Spleen (tissue), 11 donors: ENCODE data around the gene TMEM132D. TPM values are rescaled to one million over a fixed set of nuclear protein-coding genes. Genes with fewer than 3 reads are reported as not detected.

Experiments used
- DNase-seq: peaks from one replicate; pipeline ENCODE4 v3.0.0-alpha.2; 2020
- H3K27ac ChIP-seq, 8 donors: fragments of 200-600 bp; sonication (generic) in 7 of 8; 1 replicate in 4 of 8; 2 replicates in 4 of 8; pipeline versions ENCODE4 v1.5.0 to v1.8.0; 2016 to 2021; ENCODE audit warnings: inconsistent platforms in 4 of 8, mild to moderate bottlenecking in 4 of 8, moderate library complexity in 1 of 8
- H3K27me3 ChIP-seq, 7 donors: fragments of 200-600 bp; sonication (generic) in 6 of 7; replicated peaks in 1 of 7; 1 replicate in 4 of 7; 2 replicates in 3 of 7; pipeline versions ENCODE4 v1.5.0 to v1.8.0; 2016 to 2021; ENCODE audit warnings: inconsistent platforms in 3 of 7, mild to moderate bottlenecking in 1 of 7
- H3K36me3 ChIP-seq, 6 donors: fragments of 200-600 bp; sonication (generic) in 5 of 6; 1 replicate in 4 of 6; 2 replicates in 2 of 6; pipeline versions ENCODE4 v1.5.0 to v1.8.0; 2016 to 2021; ENCODE audit warnings: inconsistent platforms in 2 of 6
- H3K4me1 ChIP-seq, 6 donors: fragments of 200-600 bp; sonication (generic) in 5 of 6; 1 replicate in 3 of 6; 2 replicates in 3 of 6; pipeline versions ENCODE4 v1.5.0 to v1.8.0; 2016 to 2021; ENCODE audit warnings: inconsistent platforms in 3 of 6
- H3K4me3 ChIP-seq, 8 donors: fragments of 200-600 bp; sonication (generic) in 7 of 8; 1 replicate in 4 of 8; 2 replicates in 4 of 8; pipeline versions ENCODE4 v1.5.0 to v1.8.0; 2016 to 2021; ENCODE audit warnings: inconsistent platforms in 4 of 8, mild to moderate bottlenecking in 4 of 8, moderate library complexity in 2 of 8
- H3K9me3 ChIP-seq, 8 donors: fragments of 200-600 bp; sonication (generic) in 7 of 8; 1 replicate in 4 of 8; 2 replicates in 4 of 8; pipeline versions ENCODE4 v1.5.0 to v1.8.0; 2016 to 2021; ENCODE audit warnings: inconsistent platforms in 4 of 8
- POLR2A ChIP-seq, 3 donors: fragments of 450-650 bp; IDR thresholded peaks; one replicate each; pipeline ENCODE4 v1.5.1; 2017; ENCODE audit warnings: antibody characterized with exemption in 3 of 3, mild to moderate bottlenecking in 1 of 3
- POLR2AphosphoS5 ChIP-seq, 3 donors: sonication (generic); formaldehyde crosslinking; IDR thresholded peaks; one replicate each; pipeline ENCODE4 v1.5.1; 2017; ENCODE audit warnings: antibody characterized with exemption in 3 of 3
- WGBS, 5 donors: extraction: QIAGEN DNeasy Blood & Tissue Kit in 3 of 5; methylation state at CpG; one replicate each; pipeline versions ENCODE4 v1.1.5 to v1.1.7; 2013 to 2018; 5-methylcytosine and 5-hydroxymethylcytosine counted together
- intact Hi-C: fragments of 100-400 bp; cut with DNase I; formaldehyde crosslinking; loops from one replicate; pipeline ENCODE4 v1.15.0; 2023; ENCODE audit warnings: low total_unique reads
- polyA plus RNA-seq, 3 donors: library from polyadenylated mRNA; stranded (reverse); fragments of 200-250 nt; gene quantifications; one replicate each; pipeline ENCODE4 v1.2.1, GENCODE V29; 2013
- total RNA-seq, 7 donors: library from RNA; depleted of rRNA in 3 of 7; stranded (reverse); fragments of >200 nt in 3 of 7; fragmentation: NEBNext Ultra II Directional in 4 of 7; extraction: Animal tissue kit (Norgen Biotek cat#: 25700) in 4 of 7; gene quantifications; one replicate each; pipeline versions ENCODE4 v1.1.0 to v1.2.1, GENCODE V29; 2016 to 2021
- TF ChIP-seq, protein P1 (sequence below), 11 experiments: fragments of 200-600 bp in 7 of 11; fragments of 450-650 bp in 4 of 11; sonication (generic) in 4 of 11; IDR thresholded peaks in 8 of 11; conservative IDR thresholded peaks in 3 of 11; 1 replicate in 7 of 11; 2 replicates in 4 of 11; pipeline versions ENCODE4 v1.4.0 to v1.8.0; 2016 to 2021; ENCODE audit warnings: antibody characterized with exemption in 11 of 11, inconsistent platforms in 4 of 11, mild to moderate bottlenecking in 1 of 11
- donor health status: healthy with polysubstance abuse.
- donor health status: DM: no; HTN: no; CAD: no; lungs with moderate emphysema.
- donor health status: DM: no; HTN: no; CAD: no.
- donor health status: Bipolar disorder and iron deficiency.
- donor health status: healthy.
- donor health status: DM: no; HTN: no; CAD: no.
- donor health status: DM: yes; HTN: yes; CAD: no.

TMEM132D gene
- total and polyA plus RNA-seq, 10 donors: 0.03 TPM; not detected in 9

GRCh38 chr12:129701631-129702101 lies 202.2 kb downstream of the TMEM132D start:
- H3K4me1 ChIP-seq: no peaks in the 10 kb centered on the region
- H3K36me3 ChIP-seq: no peaks in the 10 kb centered on the region
- H3K27ac ChIP-seq: no peak overlapping the region
- intact Hi-C loops: no loop called here
- 75 to 85% (median 84%) methylated on average over 9 of the region's 9 CpGs for WGBS, 5 donors
- TF ChIP-seq POLR2AphosphoS5 (IDR thresholded peaks at IDR 0.05) (no peak), POLR2A (IDR thresholded peaks at IDR 0.05) (no peak)
- TF ChIP-seq, protein P1, sequence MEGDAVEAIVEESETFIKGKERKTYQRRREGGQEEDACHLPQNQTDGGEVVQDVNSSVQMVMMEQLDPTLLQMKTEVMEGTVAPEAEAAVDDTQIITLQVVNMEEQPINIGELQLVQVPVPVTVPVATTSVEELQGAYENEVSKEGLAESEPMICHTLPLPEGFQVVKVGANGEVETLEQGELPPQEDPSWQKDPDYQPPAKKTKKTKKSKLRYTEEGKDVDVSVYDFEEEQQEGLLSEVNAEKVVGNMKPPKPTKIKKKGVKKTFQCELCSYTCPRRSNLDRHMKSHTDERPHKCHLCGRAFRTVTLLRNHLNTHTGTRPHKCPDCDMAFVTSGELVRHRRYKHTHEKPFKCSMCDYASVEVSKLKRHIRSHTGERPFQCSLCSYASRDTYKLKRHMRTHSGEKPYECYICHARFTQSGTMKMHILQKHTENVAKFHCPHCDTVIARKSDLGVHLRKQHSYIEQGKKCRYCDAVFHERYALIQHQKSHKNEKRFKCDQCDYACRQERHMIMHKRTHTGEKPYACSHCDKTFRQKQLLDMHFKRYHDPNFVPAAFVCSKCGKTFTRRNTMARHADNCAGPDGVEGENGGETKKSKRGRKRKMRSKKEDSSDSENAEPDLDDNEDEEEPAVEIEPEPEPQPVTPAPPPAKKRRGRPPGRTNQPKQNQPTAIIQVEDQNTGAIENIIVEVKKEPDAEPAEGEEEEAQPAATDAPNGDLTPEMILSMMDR (IDR thresholded peaks at IDR 0.05 in 8 of 11, conservative IDR thresholded peaks at IDR 0.05 in 3 of 11): no peak
- H3K4me3 ChIP-seq: no peak overlapping the region
- no peaks in the 10 kb centered on the region for H3K27me3 ChIP-seq
- DNase-seq: no peak
- H3K9me3 ChIP-seq: peaks cover 6 to 71% (median 33%) of the 10 kb centered on the region in 8 donors

GRCh38 chr12:129700036-129700435 lies 203.8 kb downstream of the TMEM132D start:
- H3K27ac ChIP-seq: no peak overlapping the region
- H3K4me3 ChIP-seq: no peak overlapping the region
- intact Hi-C loops: no loop called here
- 93 to 100% (median 97%) methylated on average over 9 to 22 of the region's 22 CpGs for WGBS, 5 donors
- peak; percentile 64 for DNase-seq
- H3K4me1 ChIP-seq: no peaks in the 10 kb centered on the region
- TF ChIP-seq POLR2AphosphoS5 (IDR thresholded peaks at IDR 0.05): no peak
- TF ChIP-seq, protein P1 (IDR thresholded peaks at IDR 0.05 in 8 of 11, conservative IDR thresholded peaks at IDR 0.05 in 3 of 11): no peak
- no peak for TF ChIP-seq POLR2A (IDR thresholded peaks at IDR 0.05)
- H3K36me3 ChIP-seq: no peaks in the 10 kb centered on the region
- no peaks in the 10 kb centered on the region for H3K27me3 ChIP-seq
- H3K9me3 ChIP-seq: peaks cover 0 to 54% (median 16%) of the 10 kb centered on the region in 8 donors

- no peaks in the 10 kb centered on the region for H3K4me1 ChIP-seq
- TF ChIP-seq, protein P1 (IDR thresholded peaks at IDR 0.05 in 8 of 11, conservative IDR thresholded peaks at IDR 0.05 in 3 of 11): no peak
- TF ChIP-seq POLR2A (IDR thresholded peaks at IDR 0.05) (no peak), POLR2AphosphoS5 (IDR thresholded peaks at IDR 0.05) (no peak)
- no peak for DNase-seq
- intact Hi-C loops: no loop called here
- H3K27me3 ChIP-seq: no peaks in the 10 kb centered on the region
- no peak overlapping the region for H3K4me3 ChIP-seq
- no peak overlapping the region for H3K27ac ChIP-seq
- H3K9me3 ChIP-seq: peaks cover 0 to 28% (median 3%) of the 10 kb centered on the region in 8 donors
- no peaks in the 10 kb centered on the region for H3K36me3 ChIP-seq
- WGBS, 5 donors: 74 to 82% (median 80%) methylated on average over 11 of the region's 11 CpGs
Measured at GRCh38 chr12:129696926-129697325, 206.9 kb downstream of the TMEM132D start.

- WGBS, 5 donors: 29 to 49% (median 36%) methylated on average over 5 of the region's 5 CpGs
- no peaks in the 10 kb centered on the region for H3K4me1 ChIP-seq
- H3K36me3 ChIP-seq: no peaks in the 10 kb centered on the region
- peaks cover 0 to 25% (median 3%) of the 10 kb centered on the region in 8 donors for H3K9me3 ChIP-seq
- no peak for DNase-seq
- intact Hi-C loops: no loop called here
- H3K4me3 ChIP-seq: no peak overlapping the region
- H3K27ac ChIP-seq: no peak overlapping the region
- TF ChIP-seq POLR2AphosphoS5 (IDR thresholded peaks at IDR 0.05) (no peak), POLR2A (IDR thresholded peaks at IDR 0.05) (no peak)
- TF ChIP-seq, protein P1 (IDR thresholded peaks at IDR 0.05 in 8 of 11, conservative IDR thresholded peaks at IDR 0.05 in 3 of 11): no peak
- no peaks in the 10 kb centered on the region for H3K27me3 ChIP-seq
Measured at GRCh38 chr12:129696405-129696804, 207.4 kb downstream of the TMEM132D start.
